Kidney epithelial cell (primary cell): Measurements from ENCODE around the gene AKR7A3. TPM values are rescaled to one million over a fixed set of nuclear protein-coding genes. Genes with fewer than 3 reads are reported as not detected.
A peak's percentile ranks its signal among the peaks of the same experiment; 100 is the strongest.
"Not testable (repeated sequence)": the region's sequence is repeated elsewhere in the genome, so short reads cannot be mapped to it uniquely, and the experiment has no call there.

Source experiments
- DNase-seq: peaks from one replicate; pipeline ENCODE4 v3.0.0-alpha.2; 2010; ENCODE audit warnings: low read depth
- H3K27me3 ChIP-seq: 2 replicates; pipeline ENCODE4 v1.6.0; 2011; ENCODE audit warnings: low read length; ENCODE audit not compliant: control insufficient read depth, insufficient read depth
- H3K36me3 ChIP-seq: 2 replicates; pipeline ENCODE4 v1.5.1; 2011; ENCODE audit warnings: low read length; ENCODE audit not compliant: control insufficient read depth, insufficient read depth
- H3K4me3 ChIP-seq: 2 replicates; pipeline ENCODE4 v1.5.1; 2011; ENCODE audit warnings: low read depth, mild to moderate bottlenecking, control low read depth, low read length
- CTCF ChIP-seq: IDR thresholded peaks from 2 replicates; pipeline ENCODE4 v1.5.1; 2011; ENCODE audit warnings: mild to moderate bottlenecking, moderate library complexity, low read length, control low read depth, inconsistent platforms; ENCODE audit not compliant: insufficient read depth, poor library complexity, severe bottlenecking
- total RNA-seq: library from RNA; depleted of rRNA; stranded (reverse); fragments of >200 nt; gene quantifications from 2 replicates; pipeline ENCODE4 v1.2.3, GENCODE V29; 2015

AKR7A3 gene
- 0.33 and 0.75 TPM in 2 replicates for total RNA-seq

GRCh38 chr1:19288324-19289241 lies at the start of gene AKR7A3:
Gene AKR7A3 (minus strand): TSS chr1:19288770. CDS start chr1:19288709, 61 bp downstream.
- not testable (repeated sequence) for H3K36me3 ChIP-seq, H3K27me3 ChIP-seq, DNase-seq
- peak within 1 kb of the TSS; percentile 36 for H3K4me3 ChIP-seq

GRCh38 chr1:19338323-19338762 lies 49.8 kb upstream of the AKR7A3 start:
- Histone ChIP-seq H3K4me3 (no peak overlapping the region), H3K27me3 (no peaks in the 10 kb centered on the region), H3K36me3 (peaks cover 3% of the 10 kb centered on the region)
- TF ChIP-seq CTCF = peak; percentile 47
- DNase-seq = no peak

- Histone ChIP-seq H3K4me3 (no peak overlapping the region), H3K27me3 (no peaks in the 10 kb centered on the region), H3K36me3 (peaks cover 2% of the 10 kb centered on the region)
- no peak for TF ChIP-seq CTCF
- no peak for DNase-seq
These were observed 48.7 kb upstream of the AKR7A3 start for GRCh38 chr1:19337289-19337688.

GRCh38 chr1:19336543-19336942 lies 48.0 kb upstream of the AKR7A3 start:
- TF ChIP-seq CTCF = no peak
- peaks cover 2% of the 10 kb centered on the region for H3K36me3 ChIP-seq
- no peaks in the 10 kb centered on the region for H3K27me3 ChIP-seq
- no peak for DNase-seq
- H3K4me3 ChIP-seq = no peak overlapping the region

DNA sequence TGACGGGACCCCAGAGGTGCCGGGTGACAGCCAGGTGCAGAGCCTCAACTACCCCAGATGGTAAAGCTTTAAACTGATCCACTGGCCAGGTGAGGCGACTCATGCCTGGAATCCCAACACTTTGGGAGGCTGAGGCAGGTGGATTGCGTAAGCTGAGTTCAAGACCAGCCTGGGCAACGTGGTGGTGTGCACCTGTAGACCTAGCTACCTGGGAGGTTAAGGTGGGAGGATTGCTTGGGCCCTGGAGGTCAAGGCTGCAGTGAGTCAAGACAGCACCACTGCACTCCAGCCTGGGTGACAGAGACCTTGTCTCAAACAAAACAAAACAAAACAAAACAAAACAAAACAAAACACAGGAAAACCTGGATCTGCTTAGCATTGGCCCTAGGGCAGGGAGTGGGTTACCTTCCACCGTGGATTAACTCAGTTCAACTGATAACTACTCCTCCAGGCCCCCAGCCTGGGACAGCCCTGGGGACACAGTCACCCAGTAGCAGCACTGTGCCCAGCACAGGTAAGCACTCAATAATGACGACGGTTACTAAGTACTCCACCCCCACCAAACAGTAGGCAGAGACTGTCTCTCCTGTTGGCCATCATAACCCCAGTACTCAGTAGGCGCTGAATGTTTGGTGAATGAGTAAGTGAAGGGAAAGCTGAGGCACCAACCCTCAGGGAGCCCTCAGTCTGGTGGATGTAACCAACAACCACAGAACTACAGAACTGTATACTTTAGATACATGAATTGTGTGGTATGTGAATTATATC lies 45.2 kb upstream of the AKR7A3 start:
- DNase-seq = no peak
- no peak for TF ChIP-seq CTCF
- Histone ChIP-seq H3K27me3 (no peaks in the 10 kb centered on the region), H3K36me3 (no peaks in the 10 kb centered on the region), H3K4me3 (no peak overlapping the region)

GRCh38 chr1:19332832-19333231 lies 44.3 kb upstream of the AKR7A3 start:
- Histone ChIP-seq H3K27me3 (no peaks in the 10 kb centered on the region), H3K36me3 (no peaks in the 10 kb centered on the region), H3K4me3 (no peak overlapping the region)
- DNase-seq = no peak
- no peak for TF ChIP-seq CTCF
